Stimulated activated naive B cell treated with anti-CD40 and anti-IgM and Interleukin-4, amounts not matched to agents 10 μg/mL and 1 μg/mL and 100 μg/mL, for 72 hours (primary cell): ENCODE measurements around the gene GNG11.
A peak's percentile ranks its signal among the peaks of the same experiment; 100 is the strongest.

ENCODE experiments used
- ATAC-seq, 2 donors: fragments of 150-1000 bp; cut with Tn5 transposase; replicated peaks; 2 replicates each; pipeline ENCODE4 v1.10.0; 2021; ENCODE audit warnings: moderate library complexity in 1 of 2
- DNase-seq: peaks from one replicate; pipeline ENCODE4 v3.0.0; 2021
- H3K27ac Mint-ChIP-seq: one replicate; pipeline ENCODE4 v1.8.0; 2022; ENCODE audit warnings: mild to moderate bottlenecking, mixed read lengths
- H3K27me3 Mint-ChIP-seq, 2 donors: one replicate each; pipeline ENCODE4 v1.8.0; 2022; ENCODE audit warnings: mixed read lengths in 2 of 2
- H3K36me3 Mint-ChIP-seq, 2 donors: one replicate each; pipeline ENCODE4 v1.8.0; 2022; ENCODE audit warnings: mixed read lengths in 2 of 2, mild to moderate bottlenecking in 1 of 2
- H3K4me1 Mint-ChIP-seq, 2 donors: one replicate each; pipeline ENCODE4 v1.8.0; 2022; ENCODE audit warnings: mixed read lengths in 2 of 2, mild to moderate bottlenecking in 1 of 2
- H3K4me3 Mint-ChIP-seq, 2 donors: one replicate each; pipeline ENCODE4 v1.8.0; 2022; ENCODE audit warnings: mild to moderate bottlenecking in 2 of 2, mixed read lengths in 2 of 2, moderate library complexity in 1 of 2
- H3K9me3 Mint-ChIP-seq, 2 donors: one replicate each; pipeline ENCODE4 v1.8.0; 2022; ENCODE audit warnings: mixed read lengths in 2 of 2, mild to moderate bottlenecking in 1 of 2

Gene GNG11

DNA sequence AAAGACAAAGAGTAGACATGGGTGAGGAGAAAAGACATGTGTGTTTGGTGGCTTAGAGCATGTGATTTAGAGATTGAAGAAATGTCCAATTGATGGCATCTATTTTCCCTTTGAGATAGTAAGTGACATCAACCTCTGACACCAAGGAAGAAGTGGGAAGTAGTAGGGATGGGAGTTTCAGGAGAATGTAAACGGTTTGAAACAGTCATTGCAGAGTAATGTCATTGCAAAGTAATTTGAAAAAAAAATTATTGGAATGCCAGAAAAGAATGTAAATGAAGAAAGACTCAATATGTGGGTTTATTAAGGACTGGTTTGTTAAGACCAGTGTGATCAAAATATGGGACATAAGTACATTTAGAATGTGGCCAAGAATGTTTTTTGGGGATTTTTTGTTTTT is 26.6 kb downstream of the GNG11 start:
- H3K9me3 Mint-ChIP-seq: no peaks in the 10 kb centered on the region
- no peak overlapping the region for H3K4me3 Mint-ChIP-seq
- H3K27ac Mint-ChIP-seq: no peak overlapping the region
- ATAC-seq (no peak), DNase-seq (no peak)
- H3K36me3 Mint-ChIP-seq: peaks cover 0 to 2% of the 10 kb centered on the region in 2 donors
- peaks cover 0 to 5% of the 10 kb centered on the region in 2 donors for H3K27me3 Mint-ChIP-seq
- H3K4me1 Mint-ChIP-seq: peaks cover 0 to 3% of the 10 kb centered on the region in 2 donors

GRCh38 chr7:93948873-93949272 is 27.3 kb downstream of the GNG11 start:
- DNase-seq: no peak
- no peak overlapping the region for H3K4me3 Mint-ChIP-seq

GRCh38 chr7:93949423-93949822 is 27.9 kb downstream of the GNG11 start:
- Mint-ChIP-seq H3K4me3 (no peak overlapping the region), H3K4me1 (no peaks in the 10 kb centered on the region), H3K27me3 (no peaks in the 10 kb centered on the region), H3K9me3 (no peaks in the 10 kb centered on the region), H3K27ac (no peak overlapping the region), H3K36me3 (peaks cover 0 to 2% of the 10 kb centered on the region in 2 donors)
- no peak for ATAC-seq
- no peak for DNase-seq

More at GRCh38 chr7:93948873-93949272, 27.3 kb downstream of the GNG11 start:
- Mint-ChIP-seq H3K9me3 (no peaks in the 10 kb centered on the region), H3K36me3 (peaks cover 0 to 2% of the 10 kb centered on the region in 2 donors), H3K27ac (no peak overlapping the region), H3K4me1 (no peaks in the 10 kb centered on the region), H3K27me3 (peaks cover 0 to 3% of the 10 kb centered on the region in 2 donors)
- ATAC-seq: no peak

GRCh38 chr7:93955304-93955703 is 33.8 kb downstream of the GNG11 start:
- H3K4me1 Mint-ChIP-seq: no peaks in the 10 kb centered on the region
- peak in 1 of 2 donors; percentile 41 for ATAC-seq
- no peak overlapping the region for H3K4me3 Mint-ChIP-seq
- H3K27ac Mint-ChIP-seq: no peak overlapping the region
- no peaks in the 10 kb centered on the region for H3K27me3 Mint-ChIP-seq
- H3K9me3 Mint-ChIP-seq: no peaks in the 10 kb centered on the region
- peaks cover 0 to 2% of the 10 kb centered on the region in 2 donors for H3K36me3 Mint-ChIP-seq
- no peak for DNase-seq

- Mint-ChIP-seq H3K27ac (no peak overlapping the region), H3K4me1 (no peaks in the 10 kb centered on the region), H3K4me3 (no peak overlapping the region), H3K36me3 (no peaks in the 10 kb centered on the region), H3K27me3 (no peaks in the 10 kb centered on the region), H3K9me3 (no peaks in the 10 kb centered on the region)
- ATAC-seq (no peak), DNase-seq (no peak)
Measured at GRCh38 chr7:93957767-93958166, 36.2 kb downstream of the GNG11 start.

DNA sequence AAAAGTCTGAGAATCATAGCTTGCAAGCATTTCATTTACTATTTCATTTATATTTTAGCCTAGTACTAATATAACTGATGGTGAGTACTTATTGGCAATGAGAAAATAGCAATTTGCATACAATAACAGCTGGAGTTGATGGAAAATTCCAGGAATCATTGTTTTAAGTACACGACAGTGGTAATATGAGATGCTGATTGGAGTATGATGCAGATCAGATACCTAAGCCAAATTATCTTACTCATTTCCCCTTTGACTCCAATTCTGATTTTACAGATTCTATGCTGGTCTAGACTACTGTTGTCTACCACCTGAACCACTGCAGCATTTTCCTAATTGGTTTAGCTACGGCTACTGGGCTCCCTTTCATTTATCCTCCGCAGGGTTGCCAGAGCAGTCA is 36.7 kb downstream of the GNG11 start:
- no peaks in the 10 kb centered on the region for H3K4me1 Mint-ChIP-seq
- no peak for DNase-seq
- H3K9me3 Mint-ChIP-seq: no peaks in the 10 kb centered on the region
- no peaks in the 10 kb centered on the region for H3K27me3 Mint-ChIP-seq
- H3K4me3 Mint-ChIP-seq: no peak overlapping the region
- H3K36me3 Mint-ChIP-seq: no peaks in the 10 kb centered on the region
- no peak for ATAC-seq
- H3K27ac Mint-ChIP-seq: no peak overlapping the region

DNA sequence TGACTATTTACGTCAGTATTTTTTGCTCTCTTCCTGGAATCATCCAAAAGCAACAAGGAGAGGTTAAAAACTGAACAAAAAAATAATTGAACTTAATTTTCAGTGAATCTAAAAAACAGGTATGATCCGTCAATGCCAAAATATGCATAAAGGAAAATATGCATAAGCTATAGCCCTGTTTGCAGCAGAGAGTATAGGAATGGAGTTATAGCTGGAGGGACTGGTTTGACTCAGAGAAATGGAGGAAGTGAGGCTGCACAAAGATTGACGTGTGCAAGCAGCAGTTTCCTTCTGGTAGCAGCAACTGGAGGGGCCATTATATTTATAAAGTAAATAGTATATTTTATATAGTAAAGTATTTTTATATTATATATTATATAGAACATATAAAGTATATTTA is 37.1 kb downstream of the GNG11 start:
- H3K4me3 Mint-ChIP-seq: no peak overlapping the region
- H3K4me1 Mint-ChIP-seq: no peaks in the 10 kb centered on the region
- H3K27me3 Mint-ChIP-seq: no peaks in the 10 kb centered on the region
- H3K36me3 Mint-ChIP-seq: no peaks in the 10 kb centered on the region
- DNase-seq (no peak), ATAC-seq (no peak)
- no peak overlapping the region for H3K27ac Mint-ChIP-seq
- no peaks in the 10 kb centered on the region for H3K9me3 Mint-ChIP-seq

DNA sequence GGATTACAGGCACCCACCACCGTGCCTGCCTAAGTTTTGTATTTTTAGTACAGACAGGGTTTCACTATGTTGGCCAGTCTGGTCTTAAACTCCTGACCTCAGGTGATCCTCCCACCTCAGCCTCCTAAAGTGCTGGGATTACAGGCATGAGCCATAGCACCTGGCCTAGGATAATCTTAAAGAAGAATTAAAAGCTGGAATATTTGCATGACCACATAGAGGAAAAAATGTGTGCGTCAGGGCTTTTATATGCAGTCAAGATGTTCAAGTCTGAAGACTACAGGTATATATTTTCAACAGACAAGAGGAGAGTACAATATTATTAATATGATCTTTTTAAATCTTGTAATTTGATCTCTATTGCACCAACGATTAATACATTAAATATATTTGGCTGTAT is 39.5 kb downstream of the GNG11 start:
- Mint-ChIP-seq H3K9me3 (no peaks in the 10 kb centered on the region), H3K27me3 (no peaks in the 10 kb centered on the region), H3K4me3 (no peak overlapping the region), H3K4me1 (no peaks in the 10 kb centered on the region), H3K36me3 (no peaks in the 10 kb centered on the region), H3K27ac (no peak overlapping the region)
- DNase-seq (no peak), ATAC-seq (no peak)

DNA sequence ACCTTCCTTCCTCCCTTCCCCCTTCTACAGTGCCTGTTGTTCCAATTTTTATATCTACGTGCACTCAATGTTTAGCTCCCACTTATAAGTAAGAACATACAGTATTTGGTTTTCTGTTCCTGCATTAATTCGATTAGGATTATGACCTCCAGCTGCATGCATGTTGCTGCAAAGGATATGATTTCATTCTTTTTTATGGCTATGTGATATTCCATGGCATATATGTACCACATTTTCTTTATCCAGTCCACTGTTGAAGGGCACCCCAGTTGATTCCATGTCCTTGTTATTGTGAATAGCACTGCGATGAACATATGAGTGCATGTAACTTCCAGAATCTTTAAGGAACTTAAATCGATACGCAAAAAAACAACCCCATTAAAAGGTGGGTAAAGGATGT is 42.7 kb downstream of the GNG11 start:
- Mint-ChIP-seq H3K27ac (no peak overlapping the region), H3K4me1 (no peaks in the 10 kb centered on the region), H3K36me3 (no peaks in the 10 kb centered on the region), H3K9me3 (no peaks in the 10 kb centered on the region), H3K27me3 (no peaks in the 10 kb centered on the region), H3K4me3 (no peak overlapping the region)
- DNase-seq (no peak), ATAC-seq (no peak)

DNA sequence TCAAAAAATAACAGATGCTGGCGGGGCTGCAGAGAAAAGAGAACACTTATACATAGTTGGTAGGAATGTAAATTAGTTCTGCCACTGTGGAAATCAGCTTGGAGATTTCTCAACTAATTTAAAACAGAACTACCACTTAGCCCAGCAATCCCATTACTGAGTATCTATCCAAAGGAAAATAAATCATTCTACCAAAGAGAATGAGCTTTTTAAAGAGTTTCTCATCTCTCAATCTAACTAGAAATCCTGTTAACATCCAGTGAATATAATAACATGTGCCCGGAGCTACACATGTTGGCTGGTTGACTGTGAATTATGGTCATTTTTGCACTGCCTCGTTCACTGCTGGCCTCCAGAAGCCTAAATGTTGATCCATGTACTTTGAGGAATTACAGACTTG is 43.3 kb downstream of the GNG11 start:
- no peak for ATAC-seq
- Mint-ChIP-seq H3K4me3 (no peak overlapping the region), H3K36me3 (no peaks in the 10 kb centered on the region), H3K27me3 (no peaks in the 10 kb centered on the region), H3K9me3 (no peaks in the 10 kb centered on the region), H3K27ac (no peak overlapping the region), H3K4me1 (no peaks in the 10 kb centered on the region)
- no peak for DNase-seq

DNA sequence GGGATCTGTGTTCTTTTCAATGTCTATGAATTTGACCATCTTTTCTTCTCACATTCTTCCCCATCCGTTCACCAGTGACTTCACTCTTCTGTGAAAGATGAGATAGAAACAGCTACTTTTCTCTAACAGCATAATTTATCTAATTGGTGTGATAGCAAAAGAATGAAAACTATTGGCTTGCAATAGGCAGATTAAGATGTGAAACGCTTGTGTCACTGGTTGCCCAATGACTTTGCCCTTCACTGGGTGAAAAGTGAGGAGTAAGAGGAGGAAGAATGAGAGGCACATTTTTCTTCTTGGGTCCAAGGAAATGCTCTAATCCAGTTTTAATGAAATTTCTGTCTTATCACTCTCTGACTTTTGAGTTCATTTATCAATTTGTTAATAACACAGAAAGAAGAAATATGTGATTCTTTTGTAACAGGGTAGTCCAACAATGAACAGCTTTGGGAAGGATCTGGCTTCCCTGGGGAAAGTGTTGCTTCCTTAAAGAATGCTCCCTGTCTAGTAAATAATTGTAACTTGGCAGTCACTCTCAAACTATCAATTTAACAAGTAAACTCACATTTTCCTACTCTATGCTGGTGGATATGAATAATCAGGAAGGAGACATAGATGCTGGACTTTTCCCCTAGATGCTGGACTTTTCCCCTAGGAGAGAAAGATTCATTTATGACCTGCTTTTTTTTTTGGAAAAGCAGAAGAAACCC is 47.5 kb downstream of the GNG11 start:
- Mint-ChIP-seq H3K4me1 (no peaks in the 10 kb centered on the region), H3K9me3 (no peaks in the 10 kb centered on the region), H3K4me3 (no peak overlapping the region), H3K27me3 (no peaks in the 10 kb centered on the region), H3K27ac (no peak overlapping the region), H3K36me3 (peaks cover 0 to 2% of the 10 kb centered on the region in 2 donors)
- DNase-seq: no peak
- no peak for ATAC-seq

DNA sequence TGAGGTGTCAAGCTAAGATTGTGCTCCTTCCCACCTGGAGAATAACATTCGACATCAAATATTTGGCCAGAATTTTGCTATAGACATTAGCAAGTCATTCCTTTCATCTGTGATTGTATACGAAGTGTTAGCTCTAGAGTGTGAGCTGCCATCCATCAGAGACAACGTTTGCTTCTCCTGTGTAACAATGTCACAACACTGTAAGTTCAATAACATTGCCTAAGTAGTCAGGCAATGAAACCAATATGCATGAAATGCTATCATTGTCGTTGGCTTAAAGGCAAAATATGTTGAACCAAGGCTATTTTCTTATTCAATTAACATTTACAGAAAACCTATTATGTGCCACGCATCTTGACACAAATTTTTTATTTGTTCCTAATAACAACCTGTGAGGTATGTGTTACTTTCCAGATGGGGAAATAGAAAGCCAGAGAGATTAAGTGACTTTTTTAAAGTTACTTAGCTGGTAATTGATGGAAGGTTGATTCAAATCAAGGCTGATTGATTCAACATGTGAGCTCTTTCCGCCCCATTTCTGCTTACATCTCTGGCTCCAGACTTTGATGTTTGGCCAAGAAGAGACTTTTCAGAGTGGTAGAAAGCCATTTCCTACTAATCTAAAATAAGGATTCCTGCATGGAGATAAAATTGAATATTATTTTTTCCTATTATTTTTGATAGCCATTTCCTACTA is 50.6 kb downstream of the GNG11 start:
- no peaks in the 10 kb centered on the region for H3K27me3 Mint-ChIP-seq
- H3K36me3 Mint-ChIP-seq: peaks cover 2 to 4% of the 10 kb centered on the region in 2 donors
- DNase-seq: no peak
- no peak overlapping the region for H3K27ac Mint-ChIP-seq
- ATAC-seq: no peak
- H3K9me3 Mint-ChIP-seq: no peaks in the 10 kb centered on the region
- H3K4me3 Mint-ChIP-seq: no peak overlapping the region
- H3K4me1 Mint-ChIP-seq: no peaks in the 10 kb centered on the region

DNA sequence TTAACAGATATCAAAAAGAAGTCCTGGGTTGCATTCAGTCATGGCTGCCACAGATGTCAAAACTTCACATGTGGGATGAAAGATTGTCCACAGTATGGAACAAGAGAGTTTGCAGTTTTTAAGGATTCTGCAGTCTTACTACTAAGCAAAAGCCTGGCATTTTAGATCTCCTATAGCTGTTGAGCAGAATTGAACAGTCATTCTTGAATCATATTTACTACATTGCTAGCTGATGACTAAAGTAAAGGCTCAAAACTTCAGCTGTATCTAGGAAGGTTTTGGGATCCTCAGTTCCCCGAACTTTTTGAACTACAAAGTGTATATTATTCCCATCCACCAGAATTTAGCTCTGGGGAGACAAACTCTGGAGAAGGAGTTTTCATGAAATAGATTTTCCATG is 51.6 kb downstream of the GNG11 start:
- Mint-ChIP-seq H3K9me3 (no peaks in the 10 kb centered on the region), H3K4me1 (no peaks in the 10 kb centered on the region), H3K27me3 (no peaks in the 10 kb centered on the region), H3K4me3 (no peak overlapping the region), H3K27ac (no peak overlapping the region), H3K36me3 (peaks cover 2 to 4% of the 10 kb centered on the region in 2 donors)
- ATAC-seq (no peak), DNase-seq (no peak)

- Mint-ChIP-seq H3K27me3 (no peaks in the 10 kb centered on the region), H3K4me1 (peaks cover 0 to 2% of the 10 kb centered on the region in 2 donors), H3K9me3 (no peaks in the 10 kb centered on the region), H3K36me3 (peaks cover 2 to 4% of the 10 kb centered on the region in 2 donors), H3K4me3 (no peak overlapping the region), H3K27ac (no peak overlapping the region)
- ATAC-seq (no peak), DNase-seq (no peak)
Measured at GRCh38 chr7:93977211-93977950, 55.8 kb downstream of the GNG11 start.
